A673 (cell line): Measurements from ENCODE around the gene CGREF1. TPM values are rescaled to one million over a fixed set of nuclear protein-coding genes. Genes with fewer than 3 reads are reported as not detected.

Experiments used
- BruUV-seq: library from RNA; stranded (reverse); fragments of 400-500 nt; replicated peaks from 2 replicates; lab custom pipeline; 2021; lab: Mats Ljungman, UMichigan
- CTCF ChIA-PET: fragments of 300-600 bp; sonication (Branson Sonifier 250); formaldehyde crosslinking; loops from one replicate; lab custom pipeline; 2022; ENCODE audit warnings: antibody characterized with exemption; lab: Charles Lee
- POLR2A ChIA-PET: fragments of 300-600 bp; sonication (Branson Sonifier 250); formaldehyde crosslinking; loops from one replicate; lab custom pipeline; 2022; ENCODE audit warnings: antibody characterized with exemption; ENCODE audit not compliant: low non-redundant PET; lab: Charles Lee
- DNase-seq: peaks from one replicate; pipeline ENCODE4 v3.0.0-alpha.2; 2015; ENCODE audit warnings: low spot score
- H3K27ac ChIP-seq: fragments of 200-600 bp; sonication (generic); 2 replicates; pipeline ENCODE4 v1.5.1; 2016; ENCODE audit warnings: mixed run types, low read depth, mild to moderate bottlenecking, mixed read lengths, antibody characterized with exemption, low read length; ENCODE audit not compliant: poor library complexity, severe bottlenecking
- H3K27me3 ChIP-seq: fragments of 200-600 bp; sonication (generic); replicated peaks from 2 replicates; pipeline ENCODE4 v1.6.1; 2017; ENCODE audit warnings: mixed run types, low read depth, mild to moderate bottlenecking, mixed read lengths, antibody characterized with exemption, low read length; ENCODE audit not compliant: insufficient read depth, poor library complexity
- H3K36me3 ChIP-seq: fragments of 200-600 bp; sonication (generic); 2 replicates; pipeline ENCODE4 v1.6.1; 2016; ENCODE audit warnings: mixed run types, mild to moderate bottlenecking, mixed read lengths, antibody characterized with exemption, low read length; ENCODE audit not compliant: insufficient read depth, poor library complexity, severe bottlenecking
- H3K4me1 ChIP-seq: fragments of 200-600 bp; sonication (generic); 2 replicates; pipeline ENCODE4 v1.6.1; 2017; ENCODE audit warnings: mixed run types, mild to moderate bottlenecking, mixed read lengths, antibody characterized with exemption, low read length; ENCODE audit not compliant: insufficient read depth, poor library complexity, severe bottlenecking
- H3K4me3 ChIP-seq: fragments of 200-600 bp; sonication (generic); 2 replicates; pipeline ENCODE4 v1.5.1; 2016; ENCODE audit warnings: low read depth, mixed run types, mild to moderate bottlenecking, mixed read lengths, low read length; ENCODE audit not compliant: poor library complexity, severe bottlenecking
- H3K9me3 ChIP-seq: fragments of 200-600 bp; sonication (generic); 2 replicates; pipeline ENCODE4 v1.6.1; 2016; ENCODE audit warnings: mixed run types, low read depth, mild to moderate bottlenecking, mixed read lengths, antibody characterized with exemption, low read length; ENCODE audit not compliant: poor library complexity, severe bottlenecking
- CTCF ChIP-seq: fragments of 300-800, 200-600 bp; sonication (generic); conservative IDR thresholded peaks from 2 replicates; pipeline ENCODE4 v1.5.1; 2017; ENCODE audit warnings: low read depth, mild to moderate bottlenecking, antibody characterized with exemption, low read length, moderate library complexity, mixed read lengths
- EZH2 ChIP-seq: fragments of 200-600 bp; sonication (generic); IDR thresholded peaks from 2 replicates; pipeline ENCODE4 v1.6.1; 2017; ENCODE audit warnings: borderline replicate concordance, low read depth, mild to moderate bottlenecking, mixed read lengths, antibody characterized with exemption, low read length; ENCODE audit not compliant: poor library complexity, severe bottlenecking
- intact Hi-C: fragments of 100-400 bp; cut with micrococcal nuclease; formaldehyde crosslinking; loops from one replicate; pipeline ENCODE4 v1.10.0; 2022; ENCODE audit not compliant: unreplicated experiment
- total RNA-seq: library from RNA; stranded (reverse); gene quantifications from 2 replicates; pipeline ENCODE4 v1.2.3, GENCODE V29; 2021

Gene CGREF1
- total RNA-seq, 1 experiment from 2014 or later = 8.4 TPM

- H3K36me3 ChIP-seq = no peaks in the 10 kb centered on the region
- BruUV-seq = no TSS peak
- intact Hi-C loops = no loop called here
- TF ChIP-seq CTCF (no peak), EZH2 (no peak)
- no peaks in the 10 kb centered on the region for H3K4me1 ChIP-seq
- no peak within 1 kb of the TSS for H3K4me3 ChIP-seq
- no peaks in the 10 kb centered on the region for H3K27me3 ChIP-seq
- no peaks in the 10 kb centered on the region for H3K9me3 ChIP-seq
- ChIA-PET POLR2A (no interaction called here), CTCF (no interaction called here)
- no peak within 1 kb of the TSS for H3K27ac ChIP-seq
- DNase-seq = no peak
These were observed 20.4 kb upstream of the CGREF1 start, which contains the start of gene PRR30 for GRCh38 chr2:27139310-27139709. PRR30 (minus strand) TSS chr2:27139410; CDS start chr2:27138329, 1,081 bp downstream.

GRCh38 chr2:27138111-27138510 lies 19.2 kb upstream of the CGREF1 start:
- no peak for DNase-seq
- peaks cover under 1% of the 10 kb centered on the region for H3K36me3 ChIP-seq
- ChIA-PET POLR2A (no interaction called here), CTCF (no interaction called here)
- H3K4me1 ChIP-seq = peaks cover 6% of the 10 kb centered on the region
- no peak overlapping the region for H3K4me3 ChIP-seq
- H3K27me3 ChIP-seq = no peaks in the 10 kb centered on the region
- H3K27ac ChIP-seq = no peak overlapping the region
- intact Hi-C loops = no loop called here
- no TSS peak for BruUV-seq
- H3K9me3 ChIP-seq = no peaks in the 10 kb centered on the region
- TF ChIP-seq CTCF (no peak), EZH2 (no peak)

GRCh38 chr2:27137322-27137935 lies 18.5 kb upstream of the CGREF1 start:
- Histone ChIP-seq H3K27ac (no peak overlapping the region), H3K27me3 (no peaks in the 10 kb centered on the region), H3K36me3 (peaks cover 8% of the 10 kb centered on the region), H3K4me3 (no peak overlapping the region), H3K4me1 (peaks cover 7% of the 10 kb centered on the region), H3K9me3 (no peaks in the 10 kb centered on the region)
- TF ChIP-seq CTCF (no peak), EZH2 (no peak)
- no peak for DNase-seq
- ChIA-PET CTCF (no interaction called here), POLR2A (no interaction called here)
- BruUV-seq = no TSS peak
- intact Hi-C loops = no loop called here
